ENCODE measurements around the gene RNF8.

RNF8 gene

DNA sequence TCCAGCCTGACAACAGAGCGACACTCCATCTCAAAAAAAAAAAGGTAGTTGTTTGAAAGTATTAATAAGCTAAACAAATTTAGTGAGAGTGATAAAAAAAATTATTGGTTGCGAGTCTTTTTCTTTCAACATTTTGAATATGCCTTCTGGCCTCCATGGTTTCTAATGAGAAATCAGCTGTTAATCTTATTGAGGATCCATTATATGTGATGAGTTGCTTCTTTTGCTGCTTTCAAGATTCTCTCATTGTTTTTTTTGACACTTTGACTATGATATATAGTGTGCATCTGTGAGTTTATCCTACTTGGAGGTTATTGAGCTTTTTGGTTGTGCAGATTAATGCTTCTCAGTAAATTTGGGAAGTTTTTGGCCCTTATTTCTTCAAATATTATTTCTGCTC, 63.6 kb downstream of the RNF8 start:
- no peak for DNase-seq (ENCODE audit: low read depth)
- no peak overlapping the region for H3K4me3 ChIP-seq (ENCODE audit: low read depth, low read length)
- TF ChIP-seq, protein P1, sequence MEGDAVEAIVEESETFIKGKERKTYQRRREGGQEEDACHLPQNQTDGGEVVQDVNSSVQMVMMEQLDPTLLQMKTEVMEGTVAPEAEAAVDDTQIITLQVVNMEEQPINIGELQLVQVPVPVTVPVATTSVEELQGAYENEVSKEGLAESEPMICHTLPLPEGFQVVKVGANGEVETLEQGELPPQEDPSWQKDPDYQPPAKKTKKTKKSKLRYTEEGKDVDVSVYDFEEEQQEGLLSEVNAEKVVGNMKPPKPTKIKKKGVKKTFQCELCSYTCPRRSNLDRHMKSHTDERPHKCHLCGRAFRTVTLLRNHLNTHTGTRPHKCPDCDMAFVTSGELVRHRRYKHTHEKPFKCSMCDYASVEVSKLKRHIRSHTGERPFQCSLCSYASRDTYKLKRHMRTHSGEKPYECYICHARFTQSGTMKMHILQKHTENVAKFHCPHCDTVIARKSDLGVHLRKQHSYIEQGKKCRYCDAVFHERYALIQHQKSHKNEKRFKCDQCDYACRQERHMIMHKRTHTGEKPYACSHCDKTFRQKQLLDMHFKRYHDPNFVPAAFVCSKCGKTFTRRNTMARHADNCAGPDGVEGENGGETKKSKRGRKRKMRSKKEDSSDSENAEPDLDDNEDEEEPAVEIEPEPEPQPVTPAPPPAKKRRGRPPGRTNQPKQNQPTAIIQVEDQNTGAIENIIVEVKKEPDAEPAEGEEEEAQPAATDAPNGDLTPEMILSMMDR (IDR thresholded peaks at IDR 0.05; ENCODE audit: insufficient read depth, low read depth, low read length, missing control alignments), result no peak

DNA sequence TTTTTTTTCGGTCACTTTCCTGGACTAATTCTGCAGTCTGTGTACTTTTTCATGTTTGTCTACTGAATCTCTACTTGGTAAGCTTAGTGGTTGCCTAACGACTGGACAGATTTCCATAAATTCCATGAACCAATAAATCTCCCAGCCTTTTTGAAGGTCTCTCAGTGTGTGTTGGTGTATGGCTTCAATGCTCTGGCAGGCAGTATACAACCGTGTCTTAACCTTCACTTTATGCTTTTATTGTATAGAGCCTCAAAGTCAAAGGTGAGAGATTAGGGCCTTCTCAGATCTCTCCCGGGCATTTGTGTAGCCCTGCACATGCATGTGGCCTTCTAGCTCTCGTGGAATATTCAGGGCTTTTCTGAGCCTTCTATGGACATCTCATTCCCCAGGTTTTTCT, 64.9 kb downstream of the RNF8 start:
- DNase-seq (ENCODE audit: low read depth), result no peak
- H3K4me3 ChIP-seq (ENCODE audit: low read depth, low read length), result no peak overlapping the region
- TF ChIP-seq, protein P1 (IDR thresholded peaks at IDR 0.05; ENCODE audit: insufficient read depth, low read depth, low read length, missing control alignments), result no peak

DNA sequence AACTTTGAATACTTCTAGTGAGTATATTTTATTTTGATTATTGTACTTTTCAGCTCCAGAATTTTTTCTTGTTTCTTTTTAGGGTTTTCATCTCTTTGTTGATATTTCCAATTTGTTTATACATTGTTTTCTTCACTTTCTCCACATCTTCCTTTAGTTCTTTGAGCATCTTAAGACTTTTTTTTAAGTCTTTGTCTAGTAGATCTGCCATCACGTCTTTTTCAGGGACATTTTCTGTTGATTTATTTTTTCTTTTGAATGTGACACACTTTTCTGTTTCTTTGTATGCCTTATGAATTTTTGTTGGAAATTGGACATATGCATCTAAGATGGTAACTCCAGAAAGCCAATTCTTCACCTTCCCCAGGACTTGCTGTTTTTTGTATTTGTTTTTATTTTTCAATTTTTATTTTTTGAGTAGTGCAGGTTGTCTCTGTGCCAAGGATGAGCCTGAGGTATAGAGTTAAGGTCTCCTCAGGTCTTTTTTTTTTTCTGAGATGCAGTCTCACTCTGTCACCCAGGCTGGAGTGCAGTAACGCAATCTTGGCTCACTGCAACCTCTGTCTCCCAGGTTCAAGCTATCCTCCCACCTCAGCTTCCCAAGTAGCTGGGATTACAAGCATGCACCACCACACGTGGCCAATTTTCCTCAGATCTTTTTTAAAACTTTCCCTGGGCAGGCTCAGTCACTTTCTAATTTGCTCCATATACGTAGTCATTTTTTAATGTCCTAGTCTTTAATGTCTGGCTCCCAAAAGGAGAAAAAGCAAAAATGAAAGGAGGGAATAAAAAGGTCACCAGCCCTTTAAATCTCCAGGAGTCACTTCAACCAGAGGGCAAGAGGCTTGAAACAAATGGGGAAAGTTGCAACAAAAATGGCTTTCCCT, 72.5 kb downstream of the RNF8 start:
- TF ChIP-seq, protein P1 (IDR thresholded peaks at IDR 0.05; ENCODE audit: insufficient read depth, low read depth, low read length, missing control alignments), result no peak
- H3K4me3 ChIP-seq (ENCODE audit: low read depth, low read length), result no peak overlapping the region
- DNase-seq (ENCODE audit: low read depth), result no peak

DNA sequence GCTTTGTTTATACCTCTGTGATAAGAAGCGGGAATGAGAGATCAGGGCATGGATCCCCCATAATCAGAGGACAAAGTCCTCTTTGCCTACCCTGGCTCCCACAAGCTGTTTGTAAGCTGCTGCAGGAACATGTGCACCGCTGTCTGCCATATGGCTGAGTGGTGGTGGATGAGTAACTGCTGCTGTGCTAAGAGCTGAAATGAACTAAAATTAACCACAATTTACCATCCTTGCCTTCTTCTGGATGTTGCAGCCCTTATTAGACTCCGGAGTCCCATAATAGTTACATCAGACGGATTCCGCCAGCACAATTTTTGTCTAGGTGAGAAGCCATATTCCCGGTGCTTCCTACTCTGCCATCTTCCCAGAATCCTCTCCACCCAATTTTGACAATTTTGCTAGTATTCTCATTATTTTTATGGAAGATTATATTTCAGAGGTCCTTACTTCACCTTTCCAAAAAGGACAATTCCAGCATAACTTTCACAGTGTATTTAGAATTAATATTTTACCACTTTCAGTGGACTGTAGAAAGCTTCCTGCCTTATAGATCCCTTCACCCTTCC, 73.2 kb downstream of the RNF8 start:
- TF ChIP-seq, protein P1 (IDR thresholded peaks at IDR 0.05; ENCODE audit: insufficient read depth, low read depth, low read length, missing control alignments), result no peak
- H3K4me3 ChIP-seq (ENCODE audit: low read depth, low read length), result no peak overlapping the region

DNA sequence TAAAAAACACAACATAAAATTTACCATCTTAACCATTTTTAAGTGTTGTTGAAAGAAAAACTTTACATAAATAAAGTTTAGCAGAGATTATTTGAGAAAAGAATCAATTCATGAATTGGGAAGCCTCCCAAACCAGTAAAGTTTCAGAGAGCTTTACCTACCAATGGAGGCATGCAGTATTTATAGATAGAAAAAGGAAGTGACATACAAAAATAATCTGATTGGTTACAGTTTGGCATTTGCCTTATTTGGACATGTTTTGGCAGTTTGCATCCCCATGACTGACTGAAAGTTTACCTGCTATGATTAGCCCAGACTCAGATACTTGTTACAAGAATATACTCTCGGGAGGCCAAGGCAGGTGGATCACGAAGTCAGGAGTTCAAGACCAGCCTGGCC, 75.6 kb downstream of the RNF8 start:
- TF ChIP-seq, protein P1 (IDR thresholded peaks at IDR 0.05; ENCODE audit: insufficient read depth, low read depth, low read length, missing control alignments), result no peak
- H3K4me3 ChIP-seq (ENCODE audit: low read depth, low read length), result no peak overlapping the region
- peak; percentile 66 for DNase-seq (ENCODE audit: low read depth)

More for the DNA sequence above, 73.2 kb downstream of the RNF8 start:
- DNase-seq (ENCODE audit: low read depth), result no peak

DNA sequence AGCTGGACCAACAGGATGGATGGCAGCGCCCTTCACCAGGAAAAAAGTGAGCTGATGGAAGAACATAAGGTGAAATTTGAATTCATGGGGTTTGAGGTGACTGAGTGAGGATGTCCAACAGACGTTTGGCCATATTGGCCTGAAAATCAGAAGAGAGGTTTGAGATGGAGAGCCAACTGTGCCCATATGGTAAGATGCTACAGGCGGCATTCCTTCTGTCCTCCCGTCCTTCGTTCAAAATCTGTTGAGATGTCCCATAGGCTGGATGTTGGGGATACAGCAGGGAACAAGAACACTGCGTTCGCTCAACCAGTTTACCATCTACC, 78.8 kb downstream of the RNF8 start:
- peak overlapping the region; percentile 70 for H3K4me3 ChIP-seq (ENCODE audit: low read depth, low read length)
- TF ChIP-seq, protein P1 (IDR thresholded peaks at IDR 0.05; ENCODE audit: insufficient read depth, low read depth, low read length, missing control alignments), result no peak
- no peak for DNase-seq (ENCODE audit: low read depth)

Data from GM12865 (cell line).